B cell (primary cell): ENCODE results near the gene TF.

Experiments used
- CTCF ChIP-seq: fragments of 200-600 bp; IDR thresholded peaks from one replicate; pipeline ENCODE4 v1.8.0; 2022; ENCODE audit warnings: antibody characterized with exemption, mild to moderate bottlenecking
- EZH2 ChIP-seq: IDR thresholded peaks from 2 replicates; pipeline ENCODE4 v1.6.1; 2012; ENCODE audit warnings: borderline replicate concordance, low read depth, mild to moderate bottlenecking, moderate library complexity, low read length; ENCODE audit not compliant: insufficient read depth, poor library complexity, severe bottlenecking

GRCh38 chr3:133842158-133842557 is 96.0 kb downstream of the TF start:
- no peak for TF ChIP-seq CTCF
- TF ChIP-seq EZH2 = no peak
